GM18520 (cell line): ENCODE data around the gene MAP1LC3B.

Source experiments
- ATAC-seq: cut with Tn5 transposase; IDR thresholded peaks from one replicate; pipeline ENCODE4 v1.9.1; 2021; ENCODE audit not compliant: unreplicated experiment

Gene MAP1LC3B

GRCh38 chr16:87425941-87426340, 33.8 kb downstream of the MAP1LC3B start:
- ATAC-seq, result no peak

- ATAC-seq, result no peak
Measured at GRCh38 chr16:87426423-87427215, 34.5 kb downstream of the MAP1LC3B start.

GRCh38 chr16:87431926-87432325, 39.8 kb downstream of the MAP1LC3B start:
- no peak for ATAC-seq

GRCh38 chr16:87432330-87432915, 40.3 kb downstream of the MAP1LC3B start:
- ATAC-seq, result no peak

- ATAC-seq, result no peak
Measured at GRCh38 chr16:87434146-87434667, 42.1 kb downstream of the MAP1LC3B start.

GRCh38 chr16:87435372-87436224, 43.5 kb downstream of the MAP1LC3B start:
- ATAC-seq, result no peak

GRCh38 chr16:87436225-87437172, 44.4 kb downstream of the MAP1LC3B start:
- ATAC-seq, result no peak

- no peak for ATAC-seq
Measured at GRCh38 chr16:87437327-87437726, 45.2 kb downstream of the MAP1LC3B start.

GRCh38 chr16:87437911-87438610, 45.9 kb downstream of the MAP1LC3B start:
- no peak for ATAC-seq

- no peak for ATAC-seq
Measured at GRCh38 chr16:87438611-87438985, 46.5 kb downstream of the MAP1LC3B start.

GRCh38 chr16:87439926-87440325, 47.8 kb downstream of the MAP1LC3B start:
- ATAC-seq, result no peak

GRCh38 chr16:87441886-87442580, 49.9 kb downstream of the MAP1LC3B start:
- ATAC-seq, result no peak

GRCh38 chr16:87442581-87442966, 50.4 kb downstream of the MAP1LC3B start:
- ATAC-seq, result no peak

GRCh38 chr16:87443016-87443415, 50.9 kb downstream of the MAP1LC3B start:
- no peak for ATAC-seq

- ATAC-seq, result no peak
Measured at GRCh38 chr16:87443964-87444363, 51.8 kb downstream of the MAP1LC3B start.

- ATAC-seq, result no peak
Measured at GRCh38 chr16:87445486-87445885, 53.4 kb downstream of the MAP1LC3B start.

GRCh38 chr16:87446479-87446878, 54.3 kb downstream of the MAP1LC3B start:
- no peak for ATAC-seq

- no peak for ATAC-seq
Measured at GRCh38 chr16:87447323-87447722, 55.2 kb downstream of the MAP1LC3B start.

- no peak for ATAC-seq
Measured at GRCh38 chr16:87448866-87449265, 56.7 kb downstream of the MAP1LC3B start.
